ENCODE data around the gene DDX24.

The DDX24 gene

GRCh38 chr14:94019329-94019728, 61.7 kb downstream of the DDX24 start:
- H3K4me2 ChIP-seq (ENCODE audit: low read length) = no peak overlapping the region
- DNase-seq = no peak
- H2BK120ac ChIP-seq (ENCODE audit: low read depth, low read length) = no peak overlapping the region
- no peak overlapping the region for H2BK15ac ChIP-seq (replicated peaks; ENCODE audit: low read depth)
- no peak overlapping the region for H3K9ac ChIP-seq (ENCODE audit: low read length)
- H3K4ac ChIP-seq (ENCODE audit: low read depth, low read length) = no peak overlapping the region
- H3K23ac ChIP-seq (ENCODE audit: low read length) = no peak overlapping the region
- no peak overlapping the region for H2AK5ac ChIP-seq (ENCODE audit: low read length)
- H4K5ac ChIP-seq (ENCODE audit: low read length) = no peak overlapping the region
- H3K36me3 ChIP-seq (ENCODE audit: control insufficient read depth, insufficient read depth, low read length) = no peaks in the 10 kb centered on the region
- no peaks in the 10 kb centered on the region for H3K27me3 ChIP-seq (ENCODE audit: insufficient read depth, low read length, poor library complexity)
- no peak overlapping the region for H3K18ac ChIP-seq (ENCODE audit: low read length)
- H3K4me3 ChIP-seq (ENCODE audit: low read length) = no peak overlapping the region
- no peak overlapping the region for H4K8ac ChIP-seq (ENCODE audit: low read depth, low read length)
- H3K56ac ChIP-seq (ENCODE audit: low read length) = no peak overlapping the region
- H3K79me1 ChIP-seq (ENCODE audit: low read length) = no peaks in the 10 kb centered on the region
- H3K4me1 ChIP-seq (ENCODE audit: control insufficient read depth, low read depth, low read length) = no peaks in the 10 kb centered on the region
- no peaks in the 10 kb centered on the region for H3K79me2 ChIP-seq (ENCODE audit: control insufficient read depth, insufficient read depth, low read length)
- H2BK5ac ChIP-seq (ENCODE audit: low read length) = no peak overlapping the region
- WGBS (ENCODE audit: extremely low coverage, insufficient coverage, low lambda C conversion rate) = no CpG with 5 or more reads among the region's 6 CpGs
- H3K27ac ChIP-seq (ENCODE audit: low read depth, low read length) = no peak overlapping the region

GRCh38 chr14:94018308-94018707, 62.7 kb downstream of the DDX24 start:
- no peak overlapping the region for H3K56ac ChIP-seq (ENCODE audit: low read length)
- no peak overlapping the region for H4K5ac ChIP-seq (ENCODE audit: low read length)
- H2BK5ac ChIP-seq (ENCODE audit: low read length) = no peak overlapping the region
- H2BK120ac ChIP-seq (ENCODE audit: low read depth, low read length) = no peak overlapping the region
- no peaks in the 10 kb centered on the region for H3K79me1 ChIP-seq (ENCODE audit: low read length)
- no peak overlapping the region for H3K4me2 ChIP-seq (ENCODE audit: low read length)
- no peak overlapping the region for H2AK5ac ChIP-seq (ENCODE audit: low read length)
- H3K27ac ChIP-seq (ENCODE audit: low read depth, low read length) = no peak overlapping the region
- no peaks in the 10 kb centered on the region for H3K27me3 ChIP-seq (ENCODE audit: insufficient read depth, low read length, poor library complexity)
- H3K23ac ChIP-seq (ENCODE audit: low read length) = no peak overlapping the region
- H3K18ac ChIP-seq (ENCODE audit: low read length) = no peak overlapping the region
- H3K4me1 ChIP-seq (ENCODE audit: control insufficient read depth, low read depth, low read length) = no peaks in the 10 kb centered on the region
- H3K36me3 ChIP-seq (ENCODE audit: control insufficient read depth, insufficient read depth, low read length) = no peaks in the 10 kb centered on the region
- H3K9ac ChIP-seq (ENCODE audit: low read length) = no peak overlapping the region
- H3K79me2 ChIP-seq (ENCODE audit: control insufficient read depth, insufficient read depth, low read length) = no peaks in the 10 kb centered on the region
- no peak for DNase-seq
- no peak overlapping the region for H2BK15ac ChIP-seq (replicated peaks; ENCODE audit: low read depth)
- no peak overlapping the region for H3K4ac ChIP-seq (ENCODE audit: low read depth, low read length)
- WGBS (ENCODE audit: extremely low coverage, insufficient coverage, low lambda C conversion rate) = no CpG with 5 or more reads among the region's 8 CpGs
- no peak overlapping the region for H4K8ac ChIP-seq (ENCODE audit: low read depth, low read length)
- H3K4me3 ChIP-seq (ENCODE audit: low read length) = no peak overlapping the region

- H2AK5ac ChIP-seq (ENCODE audit: low read length) = no peak overlapping the region
- DNase-seq = no peak
- no CpG with 5 or more reads among the region's 8 CpGs for WGBS (ENCODE audit: extremely low coverage, insufficient coverage, low lambda C conversion rate)
Observed at GRCh38 chr14:94016446-94016976, 64.5 kb downstream of the DDX24 start.

GRCh38 chr14:94015223-94015622, 65.8 kb downstream of the DDX24 start:
- Histone ChIP-seq H3K56ac (ENCODE audit: low read length) (no peak overlapping the region), H4K5ac (ENCODE audit: low read length) (no peak overlapping the region), H3K23ac (ENCODE audit: low read length) (no peak overlapping the region), H2BK15ac (replicated peaks; ENCODE audit: low read depth) (no peak overlapping the region), H3K27me3 (ENCODE audit: insufficient read depth, low read length, poor library complexity) (no peaks in the 10 kb centered on the region), H2AK5ac (ENCODE audit: low read length) (no peak overlapping the region), H4K8ac (ENCODE audit: low read depth, low read length) (no peak overlapping the region), H3K4me1 (ENCODE audit: control insufficient read depth, low read depth, low read length) (no peaks in the 10 kb centered on the region), H3K4me3 (ENCODE audit: low read length) (no peak overlapping the region), H3K79me2 (ENCODE audit: control insufficient read depth, insufficient read depth, low read length) (no peaks in the 10 kb centered on the region), H3K18ac (ENCODE audit: low read length) (no peak overlapping the region), H3K79me1 (ENCODE audit: low read length) (no peaks in the 10 kb centered on the region), H2BK120ac (ENCODE audit: low read depth, low read length) (no peak overlapping the region), H3K4me2 (ENCODE audit: low read length) (no peak overlapping the region), H3K36me3 (ENCODE audit: control insufficient read depth, insufficient read depth, low read length) (no peaks in the 10 kb centered on the region), H2BK5ac (ENCODE audit: low read length) (no peak overlapping the region), H3K9ac (ENCODE audit: low read length) (no peak overlapping the region), H3K4ac (ENCODE audit: low read depth, low read length) (no peak overlapping the region), H3K27ac (ENCODE audit: low read depth, low read length) (no peak overlapping the region)
- no CpG with 5 or more reads among the region's 2 CpGs for WGBS (ENCODE audit: extremely low coverage, insufficient coverage, low lambda C conversion rate)
- no peak for DNase-seq

More at GRCh38 chr14:94016446-94016976, 64.5 kb downstream of the DDX24 start:
- no peak overlapping the region for H2BK15ac ChIP-seq (replicated peaks; ENCODE audit: low read depth)
- no peak overlapping the region for H3K4me2 ChIP-seq (ENCODE audit: low read length)
- no peak overlapping the region for H3K4ac ChIP-seq (ENCODE audit: low read depth, low read length)
- no peaks in the 10 kb centered on the region for H3K36me3 ChIP-seq (ENCODE audit: control insufficient read depth, insufficient read depth, low read length)
- no peak overlapping the region for H3K27ac ChIP-seq (ENCODE audit: low read depth, low read length)
- no peaks in the 10 kb centered on the region for H3K79me1 ChIP-seq (ENCODE audit: low read length)
- H3K27me3 ChIP-seq (ENCODE audit: insufficient read depth, low read length, poor library complexity) = no peaks in the 10 kb centered on the region
- H3K56ac ChIP-seq (ENCODE audit: low read length) = no peak overlapping the region
- H3K23ac ChIP-seq (ENCODE audit: low read length) = no peak overlapping the region
- H3K4me1 ChIP-seq (ENCODE audit: control insufficient read depth, low read depth, low read length) = no peaks in the 10 kb centered on the region
- no peak overlapping the region for H3K4me3 ChIP-seq (ENCODE audit: low read length)
- H4K8ac ChIP-seq (ENCODE audit: low read depth, low read length) = no peak overlapping the region
- H4K5ac ChIP-seq (ENCODE audit: low read length) = no peak overlapping the region
- H3K79me2 ChIP-seq (ENCODE audit: control insufficient read depth, insufficient read depth, low read length) = no peaks in the 10 kb centered on the region
- H2BK120ac ChIP-seq (ENCODE audit: low read depth, low read length) = no peak overlapping the region
- H3K9ac ChIP-seq (ENCODE audit: low read length) = no peak overlapping the region
- H3K18ac ChIP-seq (ENCODE audit: low read length) = no peak overlapping the region
- no peak overlapping the region for H2BK5ac ChIP-seq (ENCODE audit: low read length)

- Histone ChIP-seq H3K18ac (ENCODE audit: low read length) (no peak overlapping the region), H2BK120ac (ENCODE audit: low read depth, low read length) (no peak overlapping the region), H3K23ac (ENCODE audit: low read length) (no peak overlapping the region), H4K5ac (ENCODE audit: low read length) (no peak overlapping the region), H2BK15ac (replicated peaks; ENCODE audit: low read depth) (no peak overlapping the region), H3K4ac (ENCODE audit: low read depth, low read length) (no peak overlapping the region), H3K36me3 (ENCODE audit: control insufficient read depth, insufficient read depth, low read length) (no peaks in the 10 kb centered on the region), H3K27me3 (ENCODE audit: insufficient read depth, low read length, poor library complexity) (no peaks in the 10 kb centered on the region), H3K56ac (ENCODE audit: low read length) (no peak overlapping the region), H3K9ac (ENCODE audit: low read length) (no peak overlapping the region), H2BK5ac (ENCODE audit: low read length) (no peak overlapping the region), H3K4me1 (ENCODE audit: control insufficient read depth, low read depth, low read length) (no peaks in the 10 kb centered on the region), H2AK5ac (ENCODE audit: low read length) (no peak overlapping the region), H3K4me2 (ENCODE audit: low read length) (no peak overlapping the region), H3K4me3 (ENCODE audit: low read length) (no peak overlapping the region), H4K8ac (ENCODE audit: low read depth, low read length) (no peak overlapping the region), H3K79me2 (ENCODE audit: control insufficient read depth, insufficient read depth, low read length) (no peaks in the 10 kb centered on the region), H3K27ac (ENCODE audit: low read depth, low read length) (no peak overlapping the region), H3K79me1 (ENCODE audit: low read length) (no peaks in the 10 kb centered on the region)
- no peak for DNase-seq
- no CpG with 5 or more reads among the region's 6 CpGs for WGBS (ENCODE audit: extremely low coverage, insufficient coverage, low lambda C conversion rate)
Observed at GRCh38 chr14:94014382-94014781, 66.6 kb downstream of the DDX24 start.

- H3K23ac ChIP-seq (ENCODE audit: low read length) = no peak overlapping the region
- no peaks in the 10 kb centered on the region for H3K79me1 ChIP-seq (ENCODE audit: low read length)
- no peak overlapping the region for H3K9ac ChIP-seq (ENCODE audit: low read length)
- no peaks in the 10 kb centered on the region for H3K79me2 ChIP-seq (ENCODE audit: control insufficient read depth, insufficient read depth, low read length)
- no peak overlapping the region for H3K4ac ChIP-seq (ENCODE audit: low read depth, low read length)
- no peak overlapping the region for H3K4me3 ChIP-seq (ENCODE audit: low read length)
- H3K4me2 ChIP-seq (ENCODE audit: low read length) = no peak overlapping the region
- H2BK15ac ChIP-seq (replicated peaks; ENCODE audit: low read depth) = no peak overlapping the region
- no peaks in the 10 kb centered on the region for H3K27me3 ChIP-seq (ENCODE audit: insufficient read depth, low read length, poor library complexity)
- no peak overlapping the region for H3K18ac ChIP-seq (ENCODE audit: low read length)
- no peak overlapping the region for H4K8ac ChIP-seq (ENCODE audit: low read depth, low read length)
- no peak overlapping the region for H3K56ac ChIP-seq (ENCODE audit: low read length)
- no peak overlapping the region for H2BK5ac ChIP-seq (ENCODE audit: low read length)
- no CpG with 5 or more reads among the region's 2 CpGs for WGBS (ENCODE audit: extremely low coverage, insufficient coverage, low lambda C conversion rate)
- no peak overlapping the region for H4K5ac ChIP-seq (ENCODE audit: low read length)
- no peak overlapping the region for H2AK5ac ChIP-seq (ENCODE audit: low read length)
- no peaks in the 10 kb centered on the region for H3K4me1 ChIP-seq (ENCODE audit: control insufficient read depth, low read depth, low read length)
- H3K36me3 ChIP-seq (ENCODE audit: control insufficient read depth, insufficient read depth, low read length) = no peaks in the 10 kb centered on the region
- no peak overlapping the region for H3K27ac ChIP-seq (ENCODE audit: low read depth, low read length)
- DNase-seq = no peak
- H2BK120ac ChIP-seq (ENCODE audit: low read depth, low read length) = no peak overlapping the region
Observed at GRCh38 chr14:94011795-94012194, 69.2 kb downstream of the DDX24 start.

Data from mesendoderm (in vitro differentiated cells).